Measurements from ENCODE around the gene MYL7. TPM values are rescaled to one million over a fixed set of nuclear protein-coding genes. Genes with fewer than 3 reads are reported as not detected.
A peak's percentile ranks its signal among the peaks of the same experiment; 100 is the strongest.

The MYL7 gene
- total and polyA plus RNA-seq, 3 experiments from 2014 or later, result not detected

DNA sequence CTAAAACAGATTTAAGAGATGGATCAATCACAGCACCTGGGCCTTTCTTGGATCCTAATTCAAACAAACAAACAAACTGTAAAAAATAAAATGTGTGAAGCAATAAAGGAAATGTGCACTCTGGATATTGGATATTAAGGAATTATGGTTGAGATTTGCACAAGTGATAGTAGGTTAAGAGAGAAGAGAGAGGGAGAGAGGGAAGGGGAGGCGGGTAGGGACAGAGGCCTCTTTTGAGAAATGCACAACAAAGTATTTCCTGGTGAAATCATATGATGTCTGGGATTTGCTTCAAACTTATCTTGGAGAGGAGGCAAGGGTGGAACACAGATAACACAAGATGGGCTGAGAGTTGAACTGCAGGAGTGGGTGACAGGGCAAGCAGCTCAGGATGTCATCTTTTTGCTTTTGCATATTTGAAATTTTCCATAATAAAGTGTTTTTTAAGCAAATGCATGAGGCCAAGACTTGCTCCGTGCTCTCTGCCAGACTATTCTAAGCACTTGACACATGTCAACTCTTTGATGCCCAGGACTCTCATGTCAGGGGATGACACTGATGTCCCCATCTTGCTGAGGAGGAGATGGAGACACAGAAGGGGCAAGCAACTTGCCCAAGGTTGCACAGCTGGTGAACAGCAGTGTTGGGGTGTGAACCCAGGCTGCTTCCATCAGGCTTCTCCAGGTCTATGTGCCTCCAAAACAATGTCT, 46.1 kb downstream of the MYL7 start:
- Mint-ChIP-seq H3K4me3 (no peak overlapping the region), H3K27me3 (peaks cover 4 to 8% of the 10 kb centered on the region in 2 donors), H3K36me3 (no peaks in the 10 kb centered on the region), H3K27ac (peak overlapping the region in 1 of 8 donors; percentile 64), H3K9me3 (no peaks in the 10 kb centered on the region), H3K4me1 (no peaks in the 10 kb centered on the region)
- Histone ChIP-seq H3K9me3 (ENCODE audit: low read length) (no peaks in the 10 kb centered on the region), H3K4me1 (ENCODE audit: insufficient read depth, low read length) (no peaks in the 10 kb centered on the region), H3K36me3 (ENCODE audit: insufficient read depth, low read length) (no peaks in the 10 kb centered on the region), H3K27ac (ENCODE audit: low read depth, low read length) (no peak overlapping the region), H3K4me3 (ENCODE audit: low read length) (no peak overlapping the region), H3K27me3 (ENCODE audit: insufficient read depth, low read length, poor library complexity, severe bottlenecking) (no peaks in the 10 kb centered on the region)
- CTCF ChIA-PET, result no interaction called here
- DNase-seq, result no peak
- POLR2A ChIA-PET, result no interaction called here

- Histone ChIP-seq H3K4me3 (ENCODE audit: low read length) (no peak overlapping the region), H3K9me3 (ENCODE audit: low read length) (no peaks in the 10 kb centered on the region), H3K27me3 (ENCODE audit: insufficient read depth, low read length, poor library complexity, severe bottlenecking) (no peaks in the 10 kb centered on the region), H3K36me3 (ENCODE audit: insufficient read depth, low read length) (no peaks in the 10 kb centered on the region), H3K4me1 (ENCODE audit: insufficient read depth, low read length) (no peaks in the 10 kb centered on the region), H3K27ac (ENCODE audit: low read depth, low read length) (no peak overlapping the region)
- DNase-seq, result no peak
- H3K4me1 Mint-ChIP-seq, result no peaks in the 10 kb centered on the region
- no peak overlapping the region for H3K27ac Mint-ChIP-seq
- peaks cover 4 to 5% of the 10 kb centered on the region in 2 donors for H3K27me3 Mint-ChIP-seq
- no peaks in the 10 kb centered on the region for H3K9me3 Mint-ChIP-seq
- ChIA-PET POLR2A (no interaction called here), CTCF (no interaction called here)
- no peaks in the 10 kb centered on the region for H3K36me3 Mint-ChIP-seq
- H3K4me3 Mint-ChIP-seq, result no peak overlapping the region
Measured at GRCh38 chr7:44094365-44094764, 46.8 kb downstream of the MYL7 start.

GRCh38 chr7:44093102-44093641, 48.0 kb downstream of the MYL7 start:
- CTCF ChIA-PET, result interaction anchor here (0.8 kb wide), 1 partner anchor 30 kb away, joined by 3 read pairs; the partner anchor contains the start of gene POLD2
- no peaks in the 10 kb centered on the region for H3K9me3 ChIP-seq (ENCODE audit: low read length)
- POLR2A ChIA-PET, result no interaction called here

More at GRCh38 chr7:44093102-44093641, 48.0 kb downstream of the MYL7 start:
- peak in 1 of 5 donors; percentile 10 for DNase-seq
- H3K4me1 ChIP-seq (ENCODE audit: insufficient read depth, low read length), result no peaks in the 10 kb centered on the region
- H3K4me3 Mint-ChIP-seq, result no peak overlapping the region
- H3K27me3 ChIP-seq (ENCODE audit: insufficient read depth, low read length, poor library complexity, severe bottlenecking), result no peaks in the 10 kb centered on the region
- peaks cover 4 to 5% of the 10 kb centered on the region in 2 donors for H3K27me3 Mint-ChIP-seq
- no peaks in the 10 kb centered on the region for H3K36me3 ChIP-seq (ENCODE audit: insufficient read depth, low read length)
- no peaks in the 10 kb centered on the region for H3K9me3 Mint-ChIP-seq
- no peaks in the 10 kb centered on the region for H3K36me3 Mint-ChIP-seq
- H3K4me3 ChIP-seq (ENCODE audit: low read length), result no peak overlapping the region
- H3K27ac ChIP-seq (ENCODE audit: low read depth, low read length), result no peak overlapping the region
- H3K4me1 Mint-ChIP-seq, result no peaks in the 10 kb centered on the region
- peak overlapping the region in 1 of 8 donors; percentile 69 for H3K27ac Mint-ChIP-seq

Other genes starting within 250 kb of the MYL7 start
- gene URGCP, start 234.7 kb downstream of the MYL7 start, total RNA-seq, result 10 to 100 TPM; 34.7 to 37.8 TPM
- gene URGCP, start 234.7 kb downstream of the MYL7 start, polyA plus RNA-seq, result 33.1 TPM
- gene UBE2D4, start 214.9 kb downstream of the MYL7 start, total RNA-seq, result 10 to 100 TPM; 15.2 to 16.2 TPM
- 13.9 TPM for gene UBE2D4, start 214.9 kb downstream of the MYL7 start, polyA plus RNA-seq
- gene SPDYE1, start 143.4 kb downstream of the MYL7 start, total RNA-seq, result not detected
- gene SPDYE1, start 143.4 kb downstream of the MYL7 start, polyA plus RNA-seq, result 0.25 TPM
- 100 to 1,000 TPM; 144 to 154 TPM for gene DBNL, start 96.6 kb downstream of the MYL7 start, total RNA-seq
- gene DBNL, start 96.6 kb downstream of the MYL7 start, polyA plus RNA-seq, result 184 TPM
- gene PGAM2, start 75.8 kb downstream of the MYL7 start, total RNA-seq, result under 1 TPM; 0.38 to 0.44 TPM
- gene PGAM2, start 75.8 kb downstream of the MYL7 start, polyA plus RNA-seq, result not detected
- gene POLM, start 58.8 kb downstream of the MYL7 start, total RNA-seq, result 10 to 100 TPM; 42.3 to 42.4 TPM
- gene POLM, start 58.8 kb downstream of the MYL7 start, polyA plus RNA-seq, result 22.0 TPM
- gene AEBP1, start 37.0 kb downstream of the MYL7 start, total RNA-seq, result 1 to 10 TPM; 8.4 to 8.9 TPM
- 1.6 TPM for gene AEBP1, start 37.0 kb downstream of the MYL7 start, polyA plus RNA-seq
- gene POLD2, start 17.8 kb downstream of the MYL7 start, total RNA-seq, result 100 to 1,000 TPM; 279 to 291 TPM
- gene POLD2, start 17.8 kb downstream of the MYL7 start, polyA plus RNA-seq, result 74.1 TPM
- 1 to 10 TPM; 1.0 to 1.8 TPM for gene GCK, start 48.1 kb upstream of the MYL7 start, total RNA-seq
- gene GCK, start 48.1 kb upstream of the MYL7 start, polyA plus RNA-seq, result 0.46 TPM
- 10 to 100 TPM; 92.6 to 94.6 TPM for gene YKT6, start 59.6 kb upstream of the MYL7 start, total RNA-seq
- 44.9 TPM for gene YKT6, start 59.6 kb upstream of the MYL7 start, polyA plus RNA-seq
- under 1 TPM; 0.42 to 0.90 TPM for gene CAMK2B, start 184.3 kb upstream of the MYL7 start, total RNA-seq
- not detected for gene CAMK2B, start 184.3 kb upstream of the MYL7 start, polyA plus RNA-seq

Data from CD8-positive, alpha-beta memory T cell (primary cell).